HEK293 (cell line): Measurements from ENCODE around the gene ENTREP3.

Experiments
- CTCF ChIA-PET: fragments of 350-600 bp; formaldehyde crosslinking; extraction: SDS; loops from one replicate; lab custom pipeline; 2021; ENCODE audit warnings: antibody characterized with exemption; lab: Yijun Ruan, JAX
- POLR2A ChIA-PET: fragments of 300-600 bp; formaldehyde crosslinking; extraction: SDS; loops from one replicate; lab custom pipeline; 2020; ENCODE audit warnings: antibody characterized with exemption, inconsistent platforms; lab: Yijun Ruan, JAX
- H3K27ac ChIP-seq: fragments of 200-500 bp; sonication (Bioruptor generic); 2 replicates; pipeline ENCODE4 v1.5.1; 2014; ENCODE audit warnings: low read depth, low read length, control low read depth, inconsistent platforms; ENCODE audit errors: extremely low read depth
- H3K36me3 ChIP-seq, 2 experiments: fragments of 200-500 bp in 1 of 2; sonication (Bioruptor generic) in 1 of 2; 1 replicate in 1 of 2; 2 replicates in 1 of 2; pipeline ENCODE4 v1.5.1; 2014 to 2017; ENCODE audit warnings: inconsistent platforms in 2 of 2, low read length in 2 of 2; ENCODE audit not compliant: control insufficient read depth in 2 of 2, insufficient read depth in 1 of 2
- H3K4me1 ChIP-seq: fragments of 200-500 bp; sonication (Bioruptor generic); 2 replicates; pipeline ENCODE4 v1.5.1; 2014; ENCODE audit warnings: mild to moderate bottlenecking, low read length, inconsistent platforms; ENCODE audit not compliant: control insufficient read depth, insufficient read depth
- H3K4me3 ChIP-seq: 2 replicates; pipeline ENCODE4 v1.5.1; 2011; ENCODE audit warnings: low read depth, mild to moderate bottlenecking, control low read depth, low read length, moderate library complexity
- H3K9me3 ChIP-seq: fragments of 200-500 bp; sonication (Bioruptor generic); 2 replicates; pipeline ENCODE4 v1.5.1; 2014; ENCODE audit warnings: low read depth, low read length, inconsistent platforms; ENCODE audit not compliant: control insufficient read depth, insufficient read depth
- BCL11B ChIP-seq: fragments of 450-650 bp; formaldehyde crosslinking; IDR thresholded peaks from 2 replicates; pipeline ENCODE4 v1.5.1; 2016; ENCODE audit warnings: low read depth, missing biosample characterization, missing genetic modification characterization
- GFI1B ChIP-seq: fragments of 450-650 bp; formaldehyde crosslinking; IDR thresholded peaks from 2 replicates; pipeline ENCODE4 v1.5.1; 2016; ENCODE audit warnings: missing biosample characterization, missing genetic modification characterization
- HOXC10 ChIP-seq: sonication (generic); formaldehyde crosslinking; IDR thresholded peaks from 2 replicates; pipeline ENCODE4 v1.8.1; 2023; ENCODE audit warnings: mild to moderate bottlenecking, missing genetic modification reagents
- SP7 ChIP-seq: fragments of 450-650 bp; formaldehyde crosslinking; IDR thresholded peaks from 2 replicates; pipeline ENCODE4 v1.5.1; 2016; ENCODE audit warnings: missing biosample characterization, missing genetic modification characterization
- TSHZ1 ChIP-seq: fragments of 450-650 bp; formaldehyde crosslinking; IDR thresholded peaks from 2 replicates; pipeline ENCODE4 v1.5.1; 2016; ENCODE audit warnings: missing biosample characterization, missing genetic modification characterization, borderline replicate concordance
- ZBTB21 ChIP-seq: fragments of 450-650 bp; formaldehyde crosslinking; IDR thresholded peaks from 2 replicates; pipeline ENCODE4 v1.5.1; 2017; ENCODE audit warnings: missing biosample characterization, missing genetic modification characterization
- ZBTB44 ChIP-seq: fragments of 450-650 bp; IDR thresholded peaks from 2 replicates; pipeline ENCODE4 v1.5.1; 2018; ENCODE audit warnings: missing biosample characterization, mild to moderate bottlenecking, missing genetic modification characterization
- ZFHX2 ChIP-seq: fragments of 450-650 bp; formaldehyde crosslinking; conservative IDR thresholded peaks from 2 replicates; pipeline ENCODE4 v1.5.1; 2016; ENCODE audit warnings: missing biosample characterization, missing genetic modification characterization
- ZFP3 ChIP-seq: fragments of 450-650 bp; formaldehyde crosslinking; IDR thresholded peaks from 2 replicates; pipeline ENCODE4 v1.5.1; 2016; ENCODE audit warnings: low read depth, missing biosample characterization, missing genetic modification characterization
- ZNF10 ChIP-seq: fragments of 450-650 bp; formaldehyde crosslinking; IDR thresholded peaks from 2 replicates; pipeline ENCODE4 v1.5.1; 2017; ENCODE audit warnings: missing biosample characterization, missing genetic modification characterization
- ZNF155 ChIP-seq: fragments of 450-650 bp; formaldehyde crosslinking; IDR thresholded peaks from 2 replicates; pipeline ENCODE4 v1.5.1; 2016; ENCODE audit warnings: missing biosample characterization, missing genetic modification characterization
- ZNF157 ChIP-seq: fragments of 450-650 bp; formaldehyde crosslinking; IDR thresholded peaks from 2 replicates; pipeline ENCODE4 v1.5.1; 2016; ENCODE audit warnings: missing biosample characterization, missing genetic modification characterization
- ZNF169 ChIP-seq: fragments of 450-650 bp; formaldehyde crosslinking; IDR thresholded peaks from 2 replicates; pipeline ENCODE4 v1.5.1; 2016; ENCODE audit warnings: missing biosample characterization, missing genetic modification characterization
- ZNF311 ChIP-seq: fragments of 450-650 bp; formaldehyde crosslinking; IDR thresholded peaks from 2 replicates; pipeline ENCODE4 v1.5.1; 2017; ENCODE audit warnings: missing biosample characterization, missing genetic modification characterization, borderline replicate concordance
- ZNF324 ChIP-seq: fragments of 450-650 bp; formaldehyde crosslinking; IDR thresholded peaks from 2 replicates; pipeline ENCODE4 v1.5.1; 2016; ENCODE audit warnings: missing biosample characterization, missing genetic modification characterization
- ZNF341 ChIP-seq: fragments of 450-650 bp; formaldehyde crosslinking; IDR thresholded peaks from 2 replicates; pipeline ENCODE4; 2016; ENCODE audit warnings: low read depth, missing biosample characterization, missing genetic modification characterization
- ZNF416 ChIP-seq: fragments of 450-650 bp; formaldehyde crosslinking; IDR thresholded peaks from 2 replicates; pipeline ENCODE4 v1.5.1; 2016; ENCODE audit warnings: missing biosample characterization, missing genetic modification characterization
- ZNF423 ChIP-seq: fragments of 450-650 bp; formaldehyde crosslinking; IDR thresholded peaks from 2 replicates; pipeline ENCODE4 v1.5.1; 2016; ENCODE audit warnings: missing biosample characterization, missing genetic modification characterization
- ZNF514 ChIP-seq: fragments of 450-650 bp; formaldehyde crosslinking; IDR thresholded peaks from 2 replicates; pipeline ENCODE4 v1.5.1; 2016; ENCODE audit warnings: missing biosample characterization, missing genetic modification characterization
- ZNF623 ChIP-seq: fragments of 450-650 bp; formaldehyde crosslinking; IDR thresholded peaks from 2 replicates; pipeline ENCODE4 v1.5.1; 2016; ENCODE audit warnings: missing biosample characterization, missing genetic modification characterization
- ZNF626 ChIP-seq: fragments of 450-650 bp; sonication (Bioruptor Pico); formaldehyde crosslinking; IDR thresholded peaks from 2 replicates; pipeline ENCODE4 v1.5.1; 2018; ENCODE audit warnings: missing biosample characterization, missing genetic modification characterization, inconsistent platforms
- ZNF629 ChIP-seq: fragments of 450-650 bp; formaldehyde crosslinking; IDR thresholded peaks from 2 replicates; pipeline ENCODE4 v1.5.1; 2017; ENCODE audit warnings: missing biosample characterization, missing genetic modification characterization
- ZNF677 ChIP-seq: fragments of 450-650 bp; IDR thresholded peaks from 2 replicates; pipeline ENCODE4 v1.5.0; 2018; ENCODE audit warnings: missing biosample characterization, mild to moderate bottlenecking, missing genetic modification characterization, moderate library complexity
- ZNF830 ChIP-seq: fragments of 450-650 bp; IDR thresholded peaks from 2 replicates; pipeline ENCODE4 v1.5.0; 2018; ENCODE audit warnings: missing biosample characterization, missing genetic modification characterization, low read depth, mild to moderate bottlenecking, moderate library complexity
- TF ChIP-seq, protein P1 (sequence below): fragments of 450-650 bp; formaldehyde crosslinking; IDR thresholded peaks from 2 replicates; pipeline ENCODE4 v1.5.1; 2016; ENCODE audit warnings: missing biosample characterization, missing genetic modification characterization, low read depth
- TF ChIP-seq, protein P2 (sequence below): fragments of 450-650 bp; formaldehyde crosslinking; IDR thresholded peaks from 2 replicates; pipeline ENCODE4 v1.5.1; 2017; ENCODE audit warnings: missing biosample characterization, missing genetic modification characterization

Gene ENTREP3

DNA sequence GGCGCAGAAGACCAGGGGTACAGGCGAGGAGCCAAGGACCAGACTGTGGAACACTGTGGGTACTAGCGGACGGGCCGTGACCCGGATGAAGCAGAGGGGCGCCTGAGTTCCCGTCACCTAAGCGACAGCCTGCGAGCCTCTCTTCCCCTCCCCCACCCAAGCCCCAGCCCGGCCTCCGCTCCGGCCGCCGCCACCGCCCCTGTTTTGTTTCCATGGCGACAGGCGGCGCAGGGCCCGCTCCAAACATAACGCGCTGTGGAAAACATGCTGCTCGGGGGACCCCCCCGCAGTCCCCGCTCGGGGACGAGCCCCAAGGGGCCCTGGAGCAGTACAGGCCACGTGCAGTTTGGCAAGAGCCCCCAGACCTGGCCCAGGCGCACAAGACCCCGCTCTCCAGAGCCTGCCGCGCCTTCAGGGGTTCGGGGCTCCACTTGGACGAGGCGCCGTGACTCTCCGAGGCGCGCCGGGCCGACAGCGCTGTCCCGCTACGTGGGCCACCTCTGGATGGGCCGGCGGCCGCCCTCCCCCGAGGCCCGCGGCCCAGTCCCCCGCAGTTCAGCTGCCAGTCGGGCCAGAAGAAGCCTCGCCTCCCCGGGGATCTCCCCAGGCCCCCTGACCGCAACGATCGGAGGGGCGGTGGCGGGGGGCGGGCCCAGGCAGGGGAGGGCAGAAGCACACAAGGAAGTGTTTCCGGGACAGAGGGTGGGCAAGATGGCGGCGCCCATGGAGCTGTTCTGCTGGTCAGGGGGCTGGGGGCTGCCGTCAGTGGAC is 46.6 kb downstream of the ENTREP3 start, which contains the start of gene MTX1 (continued):
- TF ChIP-seq ZBTB44 (tag by site-specific recombination), result 0 out of 2 replicates have a peak, but pooled peaks have one; percentile 4
- TF ChIP-seq ZNF324 (tag by site-specific recombination), result peak; percentile 43; the same call in 1 of the 2 replicates
- no peak for TF ChIP-seq ZNF169
- TF ChIP-seq ZFHX2, result peak; percentile 55
- TF ChIP-seq ZNF629 (tag by site-specific recombination), result peak; percentile 46; the same call in 1 of the 2 replicates
- no peak for TF ChIP-seq ZNF157 (tag by site-specific recombination)
- peak; percentile 59 for TF ChIP-seq BCL11B (tag by site-specific recombination)
- TF ChIP-seq SP7 (tag by site-specific recombination), result peak; percentile 70; the same call in 1 of the 2 replicates
- TF ChIP-seq ZNF416 (tag by site-specific recombination), result no peak
- TF ChIP-seq, protein P1, sequence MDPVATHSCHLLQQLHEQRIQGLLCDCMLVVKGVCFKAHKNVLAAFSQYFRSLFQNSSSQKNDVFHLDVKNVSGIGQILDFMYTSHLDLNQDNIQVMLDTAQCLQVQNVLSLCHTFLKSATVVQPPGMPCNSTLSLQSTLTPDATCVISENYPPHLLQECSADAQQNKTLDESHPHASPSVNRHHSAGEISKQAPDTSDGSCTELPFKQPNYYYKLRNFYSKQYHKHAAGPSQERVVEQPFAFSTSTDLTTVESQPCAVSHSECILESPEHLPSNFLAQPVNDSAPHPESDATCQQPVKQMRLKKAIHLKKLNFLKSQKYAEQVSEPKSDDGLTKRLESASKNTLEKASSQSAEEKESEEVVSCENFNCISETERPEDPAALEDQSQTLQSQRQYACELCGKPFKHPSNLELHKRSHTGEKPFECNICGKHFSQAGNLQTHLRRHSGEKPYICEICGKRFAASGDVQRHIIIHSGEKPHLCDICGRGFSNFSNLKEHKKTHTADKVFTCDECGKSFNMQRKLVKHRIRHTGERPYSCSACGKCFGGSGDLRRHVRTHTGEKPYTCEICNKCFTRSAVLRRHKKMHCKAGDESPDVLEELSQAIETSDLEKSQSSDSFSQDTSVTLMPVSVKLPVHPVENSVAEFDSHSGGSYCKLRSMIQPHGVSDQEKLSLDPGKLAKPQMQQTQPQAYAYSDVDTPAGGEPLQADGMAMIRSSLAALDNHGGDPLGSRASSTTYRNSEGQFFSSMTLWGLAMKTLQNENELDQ (tag by site-specific recombination), result no peak
- no peak for TF ChIP-seq ZNF155
- TF ChIP-seq ZFP3 (tag by site-specific recombination), result no peak
- TF ChIP-seq ZNF423 (tag by site-specific recombination), result peak; percentile 94
- TF ChIP-seq ZBTB21 (tag by site-specific recombination), result no peak
- TF ChIP-seq HOXC10 (CRISPR knock-in tag), result no peak
- TF ChIP-seq ZNF623 (tag by site-specific recombination), result no peak; the same call in 1 of the 2 replicates
- no peak for TF ChIP-seq ZNF626 (tag by site-specific recombination)
- no peak for TF ChIP-seq ZNF311 (tag by site-specific recombination)

DNA sequence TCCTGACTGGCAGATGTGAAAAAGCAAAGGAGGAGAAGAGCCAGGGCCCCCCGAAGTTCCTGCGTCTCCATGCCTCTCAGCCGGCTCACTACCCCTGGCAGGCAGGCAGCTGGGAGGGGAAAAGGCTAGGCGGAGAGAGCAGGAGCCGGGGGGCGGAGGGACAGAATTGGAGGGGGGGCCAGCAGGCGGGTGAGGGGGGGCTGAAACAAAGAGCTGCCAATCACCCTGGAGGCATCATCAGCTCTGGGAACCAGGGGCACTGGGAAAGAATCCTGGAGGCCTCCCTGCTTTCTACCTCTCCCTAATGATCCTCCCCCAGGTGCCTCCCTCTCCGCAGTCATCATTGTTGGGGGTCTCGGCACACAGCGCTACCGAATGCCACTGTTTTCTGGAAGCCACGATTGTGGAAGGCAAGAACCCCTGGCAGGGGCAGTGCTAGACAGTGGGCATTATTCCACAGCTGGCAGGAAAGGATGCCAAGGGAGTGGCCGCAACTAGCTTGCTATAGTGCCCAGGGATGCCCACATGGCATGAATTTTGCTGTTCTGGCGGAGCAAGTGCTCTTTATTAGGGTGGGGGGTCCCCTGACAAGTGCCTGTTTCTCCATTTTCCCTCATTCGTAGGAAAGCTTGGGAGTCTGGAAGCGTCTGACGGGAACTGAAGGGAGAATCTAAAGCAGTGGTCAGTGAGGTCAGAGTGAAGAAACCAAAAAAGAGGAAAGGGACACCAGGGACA is 47.3 kb downstream of the ENTREP3 start, which contains the start of gene THBS3:
THBS3 (minus strand) TSS at position 92 of the 735 bp plus-strand sequence; CDS start at position 71, 21 bp downstream.
- Histone ChIP-seq H3K4me1 (peaks cover 4% of the 10 kb centered on the region), H3K4me3 (peak within 1 kb of the TSS; percentile 98), H3K36me3 (peaks cover 0 to 23% of the 10 kb centered on the region in 2 experiments; a peak in 1 of 3 replicates), H3K9me3 (no peaks in the 10 kb centered on the region), H3K27ac (peak within 1 kb of the TSS; percentile 86; the same call in 1 of the 2 replicates)
- ChIA-PET CTCF (interaction anchor here (0.7 to 3.6 kb wide), 10 partner anchors 12 to 116 kb away, joined by 3 to 28 read pairs (median 9); partner anchors contain the start of genes CLK2, KRTCAP2 and TRIM46), POLR2A (interaction anchor here (0.7 to 1.8 kb wide), 6 partner anchors 11 to 36 kb away, joined by 3 to 8 read pairs (median 5); partner anchors contain the start of gene KRTCAP2)
- TF ChIP-seq, protein P2, sequence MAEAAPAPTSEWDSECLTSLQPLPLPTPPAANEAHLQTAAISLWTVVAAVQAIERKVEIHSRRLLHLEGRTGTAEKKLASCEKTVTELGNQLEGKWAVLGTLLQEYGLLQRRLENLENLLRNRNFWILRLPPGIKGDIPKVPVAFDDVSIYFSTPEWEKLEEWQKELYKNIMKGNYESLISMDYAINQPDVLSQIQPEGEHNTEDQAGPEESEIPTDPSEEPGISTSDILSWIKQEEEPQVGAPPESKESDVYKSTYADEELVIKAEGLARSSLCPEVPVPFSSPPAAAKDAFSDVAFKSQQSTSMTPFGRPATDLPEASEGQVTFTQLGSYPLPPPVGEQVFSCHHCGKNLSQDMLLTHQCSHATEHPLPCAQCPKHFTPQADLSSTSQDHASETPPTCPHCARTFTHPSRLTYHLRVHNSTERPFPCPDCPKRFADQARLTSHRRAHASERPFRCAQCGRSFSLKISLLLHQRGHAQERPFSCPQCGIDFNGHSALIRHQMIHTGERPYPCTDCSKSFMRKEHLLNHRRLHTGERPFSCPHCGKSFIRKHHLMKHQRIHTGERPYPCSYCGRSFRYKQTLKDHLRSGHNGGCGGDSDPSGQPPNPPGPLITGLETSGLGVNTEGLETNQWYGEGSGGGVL, result peak; percentile 49; the same call in 1 of the 2 replicates
- TF ChIP-seq ZNF677 (tag by site-specific recombination) (no peak), ZNF626 (tag by site-specific recombination) (no peak), GFI1B (tag by site-specific recombination) (no peak), ZNF830 (no peak), ZNF514 (no peak), ZNF10 (tag by site-specific recombination) (no peak), TSHZ1 (no peak), ZNF341 (tag by site-specific recombination) (no peak)
